Measurements from ENCODE around the gene USO1.

- TF ChIP-seq POLR2A (IDR thresholded peaks at IDR 0.05): no peak
- no peak for TF ChIP-seq CTCF (IDR thresholded peaks at IDR 0.05)
These were observed 26.0 kb upstream of the USO1 start for GRCh38 chr4:75698162-75698962.

All from testis (tissue), 2 donors.